Activated CD4-positive, alpha-beta T cell treated with anti-CD3 and anti-CD28 coated beads for 1 hour (primary cell): ENCODE data around the gene PTDSS2.
"Not testable (repeated sequence)": the region's sequence is repeated elsewhere in the genome, so short reads cannot be mapped to it uniquely, and the experiment has no call there.

Experiments used
- DNase-seq: peaks from one replicate; pipeline ENCODE4 v3.0.0-alpha.2; 2020

Gene PTDSS2

GRCh38 chr11:414318-414857, 35.7 kb upstream of the PTDSS2 start:
- DNase-seq: no peak

GRCh38 chr11:415640-416041, 34.4 kb upstream of the PTDSS2 start:
- DNase-seq: no peak

DNA sequence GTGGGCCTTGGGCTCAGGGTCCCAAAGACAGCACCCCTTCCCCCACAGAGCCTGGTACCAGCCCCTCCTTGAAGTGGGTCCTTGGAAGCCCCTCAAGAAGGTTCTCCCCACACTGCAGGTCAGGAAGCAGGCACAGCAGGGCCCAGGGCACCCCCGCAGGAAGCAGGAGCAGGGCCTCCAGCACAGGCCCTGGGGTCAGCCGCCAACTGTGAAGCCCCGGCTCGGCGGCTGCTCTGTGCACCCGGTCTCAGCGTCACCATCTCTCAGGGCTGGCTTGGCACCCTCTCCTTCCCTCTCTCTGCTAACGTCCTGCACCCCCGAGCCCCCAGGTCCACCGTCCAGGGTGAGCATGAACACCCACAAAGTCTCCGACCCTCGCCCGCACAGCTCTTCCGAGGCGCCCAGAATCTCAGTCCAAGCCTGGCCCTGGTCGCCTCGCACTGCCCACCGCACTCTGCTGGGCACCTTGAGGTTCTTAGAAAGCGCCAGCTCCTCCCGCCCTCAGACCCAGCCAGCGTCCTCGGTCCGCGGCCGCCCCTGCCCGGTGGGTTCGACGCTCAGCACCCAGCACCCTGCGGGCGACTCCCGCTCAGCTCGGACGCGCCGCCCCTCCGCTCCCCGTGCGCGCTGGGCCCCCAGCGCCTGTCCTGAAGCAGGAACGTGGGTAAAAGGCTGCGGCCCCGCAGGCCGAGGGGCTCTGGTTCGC, 33.9 kb upstream of the PTDSS2 start:
- no peak for DNase-seq

- no peak for DNase-seq
Measured at GRCh38 chr11:416757-417621, 33.1 kb upstream of the PTDSS2 start.

GRCh38 chr11:417652-418342, 32.3 kb upstream of the PTDSS2 start:
- DNase-seq: no peak

DNA sequence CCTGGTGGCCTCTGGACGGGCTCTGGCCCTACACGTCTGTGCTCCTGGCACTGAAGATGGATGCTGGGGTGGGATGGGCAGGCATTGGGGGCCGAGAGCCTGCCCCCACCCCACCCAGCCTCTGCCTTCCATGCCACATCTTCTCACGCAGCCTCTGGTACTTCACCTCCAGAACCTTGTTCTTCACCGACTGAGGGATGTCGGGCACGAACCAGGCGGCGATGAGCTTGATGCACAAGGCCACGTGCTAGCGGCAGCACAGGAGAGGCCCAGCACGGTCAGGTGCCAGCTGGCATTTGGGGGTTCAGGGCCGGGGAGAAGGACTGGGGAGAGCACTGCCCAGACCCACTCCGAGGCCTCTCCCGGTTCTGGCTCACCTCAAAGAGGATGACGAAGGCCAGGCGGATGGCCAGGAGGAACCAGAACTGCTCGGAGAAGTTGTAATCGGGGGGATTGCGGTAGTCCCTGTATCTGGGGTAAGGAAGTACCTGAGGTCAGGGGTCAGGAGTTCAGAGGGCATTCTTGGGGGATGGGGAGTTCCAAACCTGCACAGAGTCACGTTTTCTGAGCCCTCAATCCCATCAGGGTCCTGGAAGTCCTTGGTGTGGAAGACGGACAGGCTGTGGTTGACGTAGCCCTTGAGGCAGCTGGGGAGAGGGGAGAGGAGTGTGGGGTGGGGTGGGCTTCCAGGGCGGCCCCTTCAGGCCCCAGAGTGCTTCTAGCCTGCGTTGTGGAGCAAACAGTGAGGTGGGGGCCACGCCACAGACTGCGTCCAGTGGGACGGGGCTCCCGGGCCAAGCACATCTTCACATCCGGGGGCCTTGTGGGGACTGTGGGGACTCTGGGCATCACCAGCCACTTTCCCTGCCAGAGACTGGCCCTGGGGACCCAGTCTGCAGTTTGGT, 31.5 kb upstream of the PTDSS2 start:
- no peak for DNase-seq

DNA sequence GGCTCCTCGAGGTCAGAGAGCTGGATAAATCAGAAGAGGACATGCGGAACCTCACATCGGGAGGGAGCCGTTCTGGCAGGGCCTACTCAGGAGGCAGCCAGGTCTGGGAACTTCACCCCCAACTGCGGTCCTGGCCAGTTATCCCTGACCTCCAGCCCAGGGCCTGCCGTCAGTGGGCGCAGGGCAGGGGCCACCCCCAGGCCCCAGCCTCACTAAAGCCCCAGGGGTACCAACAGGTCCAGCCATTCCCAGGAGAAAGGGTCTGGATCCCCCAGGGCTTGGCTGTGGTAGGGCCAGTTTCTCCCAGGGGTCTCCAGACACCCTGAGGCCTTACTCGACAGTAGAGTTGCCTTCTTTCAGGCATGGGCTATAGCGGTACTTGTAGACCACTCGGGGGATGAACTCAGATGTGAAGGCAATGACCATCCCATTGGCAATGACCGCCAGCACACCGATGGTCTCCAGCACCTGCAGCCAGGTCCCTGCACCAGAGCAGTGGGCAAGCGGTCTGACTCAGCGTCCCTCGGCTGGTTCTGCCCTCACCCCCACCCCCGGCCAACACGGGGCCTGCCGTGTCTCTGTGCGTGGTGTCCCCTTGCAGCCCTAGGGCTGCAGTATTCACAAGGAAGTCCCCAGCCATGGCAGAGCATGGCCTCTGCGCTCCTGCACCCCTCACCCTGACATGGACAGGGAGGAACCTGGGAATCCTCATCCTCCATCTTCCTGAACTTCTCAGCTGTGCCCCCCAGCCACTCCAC, 30.7 kb upstream of the PTDSS2 start:
- no peak for DNase-seq

DNA sequence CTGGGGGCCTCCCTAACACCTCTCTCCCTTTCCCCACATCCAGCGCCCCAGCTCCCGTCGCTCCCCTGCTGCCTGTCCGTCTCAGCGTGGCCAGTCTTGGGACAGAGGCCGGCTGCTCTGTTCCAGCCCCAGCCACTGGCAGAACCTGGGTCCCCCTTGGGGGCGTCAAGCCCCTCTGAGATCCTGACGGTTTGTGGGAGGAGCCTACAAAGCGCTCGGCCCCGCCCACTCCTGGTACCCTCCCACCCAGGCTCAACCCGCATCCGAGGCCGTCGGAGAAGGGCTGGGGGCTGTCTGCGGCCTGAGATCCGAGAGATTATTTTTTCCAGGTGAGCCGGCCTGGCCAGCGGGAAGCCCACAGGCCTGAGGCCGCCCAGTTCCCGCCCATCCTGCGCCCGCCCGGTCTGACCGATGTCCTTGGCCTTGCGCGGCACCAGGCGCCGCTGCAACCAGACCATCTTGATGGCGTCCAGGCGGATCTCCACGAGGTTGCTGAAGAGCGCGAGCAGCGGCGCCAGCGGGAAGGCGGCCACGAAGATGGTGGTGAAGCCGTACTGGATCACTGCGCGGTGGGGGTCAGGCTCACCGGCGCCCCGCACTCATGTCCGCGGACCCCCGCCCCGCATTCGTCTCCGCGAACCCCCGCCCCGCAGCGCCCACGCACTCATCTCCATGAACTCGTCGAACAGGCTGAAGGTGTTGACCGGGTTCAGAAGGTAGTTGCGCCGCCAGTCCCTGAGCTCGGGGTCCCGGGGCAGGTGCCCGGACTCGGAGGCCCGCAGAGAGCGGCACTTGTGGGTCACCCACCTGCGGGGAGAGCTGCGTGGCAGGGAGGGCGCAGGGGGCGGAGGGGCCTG, 29.8 kb upstream of the PTDSS2 start:
- no peak for DNase-seq

GRCh38 chr11:420911-421321, 29.2 kb upstream of the PTDSS2 start:
- DNase-seq: no peak

GRCh38 chr11:422249-422656, 27.8 kb upstream of the PTDSS2 start:
- DNase-seq: no peak

DNA sequence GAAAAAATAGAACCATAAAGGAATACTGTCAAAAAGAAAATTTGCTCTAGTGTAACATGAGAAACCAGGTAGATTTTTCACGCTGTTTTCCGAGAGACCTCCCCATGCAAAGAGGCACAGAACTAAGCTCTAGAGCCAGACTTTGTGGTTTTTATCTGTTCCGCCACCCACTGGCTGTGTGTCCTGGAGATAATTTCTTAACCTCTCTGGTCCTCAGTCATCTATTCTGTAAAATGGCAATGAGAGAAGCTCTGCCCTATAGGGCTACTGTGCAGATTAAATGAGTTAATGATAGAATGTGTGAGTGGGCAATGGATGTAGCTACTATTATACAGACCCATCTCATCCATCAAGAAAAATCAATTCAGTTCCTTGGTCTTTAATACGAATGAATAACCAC, 25.8 kb upstream of the PTDSS2 start:
- no peak for DNase-seq

- DNase-seq: not testable (repeated sequence)
Measured at GRCh38 chr11:424766-425165, 25.3 kb upstream of the PTDSS2 start.

DNA sequence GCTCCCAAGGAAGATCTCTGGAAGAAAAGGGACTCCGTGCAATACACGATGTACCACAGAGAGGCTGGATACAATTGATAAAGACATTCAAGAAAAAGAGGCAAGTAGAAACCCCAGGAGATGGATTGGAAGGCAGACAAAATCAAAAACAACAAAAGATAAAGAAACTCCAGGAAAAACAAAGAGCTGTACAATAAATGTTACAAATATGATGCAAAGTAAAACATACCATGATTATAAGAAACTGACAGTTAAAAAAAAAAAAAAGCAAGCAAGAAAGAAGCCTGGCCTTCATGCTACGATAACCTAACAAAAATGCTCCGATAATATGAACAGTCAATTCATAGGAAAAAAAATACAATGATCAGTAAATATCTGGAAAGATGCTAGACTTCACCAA, 24.8 kb upstream of the PTDSS2 start:
- DNase-seq: no peak

GRCh38 chr11:426851-427250, 23.2 kb upstream of the PTDSS2 start:
- DNase-seq: no peak

GRCh38 chr11:428295-428694, 21.8 kb upstream of the PTDSS2 start:
- DNase-seq: no peak

DNA sequence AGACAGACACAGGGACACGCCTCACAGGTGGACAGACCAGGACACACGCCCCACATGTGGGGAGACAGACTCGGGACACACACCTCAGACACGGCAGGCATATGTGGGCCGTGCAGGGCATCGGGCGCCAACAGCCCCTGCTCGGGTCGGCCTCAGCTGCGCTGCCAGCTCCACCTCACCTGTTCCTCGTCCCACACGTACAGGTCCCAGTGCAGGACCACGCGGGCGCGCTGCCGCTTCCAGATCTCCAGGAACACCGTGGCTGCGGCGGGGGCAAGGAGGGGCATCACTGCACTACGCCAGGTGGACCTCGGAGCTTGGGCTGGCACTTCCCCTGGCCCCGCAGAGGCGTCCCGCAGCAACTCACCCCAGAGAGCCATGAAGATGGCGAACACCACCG, 20.7 kb upstream of the PTDSS2 start:
- no peak for DNase-seq

DNA sequence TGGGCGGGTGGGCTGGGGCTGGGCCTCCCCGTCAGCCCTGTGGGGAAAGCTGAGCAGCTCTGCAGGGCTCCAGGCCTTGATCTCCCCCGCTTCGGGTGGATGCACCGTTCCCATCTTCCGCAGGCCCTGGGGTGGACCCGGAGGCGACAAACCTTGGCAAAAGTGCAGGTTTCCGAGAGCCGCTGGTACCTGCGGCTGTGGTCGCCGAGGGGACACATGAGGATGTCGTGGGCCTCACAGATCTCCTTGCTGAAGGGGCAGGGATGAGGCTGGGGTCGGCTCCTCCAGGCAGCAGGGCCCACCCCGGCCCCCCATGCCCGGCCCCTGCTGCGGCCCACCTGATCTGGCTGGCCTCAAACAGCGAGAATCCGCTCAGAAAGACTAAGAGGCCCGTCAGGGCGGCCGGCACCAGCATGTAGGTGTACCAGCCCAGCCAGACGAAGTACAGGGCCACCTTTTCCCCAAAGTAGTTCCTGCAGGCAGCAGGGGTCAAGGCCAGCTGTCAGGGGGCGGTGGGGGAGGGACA, 20.1 kb upstream of the PTDSS2 start:
- no peak for DNase-seq

DNA sequence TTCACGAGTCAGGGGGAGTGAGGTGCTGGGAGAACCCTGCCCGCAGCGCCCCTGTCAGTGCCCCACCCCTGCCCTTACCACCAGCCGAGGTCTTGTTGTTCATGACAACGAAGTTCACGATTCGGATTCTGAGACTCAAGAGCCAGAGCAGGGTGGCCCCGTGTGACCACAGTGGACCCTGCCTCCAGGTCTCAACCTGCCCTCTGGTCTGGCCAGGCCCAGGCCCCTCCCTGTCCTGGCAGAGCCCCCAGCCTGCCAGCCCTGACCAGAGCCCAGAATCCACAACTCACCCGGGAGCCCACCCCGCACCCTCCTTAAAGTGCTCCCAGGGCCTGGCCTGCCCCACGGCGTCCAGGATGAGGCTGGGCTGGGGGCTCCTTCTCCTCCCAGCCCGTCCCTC, 18.2 kb upstream of the PTDSS2 start:
- no peak for DNase-seq

- no peak for DNase-seq
Measured at GRCh38 chr11:432501-433100, 17.5 kb upstream of the PTDSS2 start.

DNA sequence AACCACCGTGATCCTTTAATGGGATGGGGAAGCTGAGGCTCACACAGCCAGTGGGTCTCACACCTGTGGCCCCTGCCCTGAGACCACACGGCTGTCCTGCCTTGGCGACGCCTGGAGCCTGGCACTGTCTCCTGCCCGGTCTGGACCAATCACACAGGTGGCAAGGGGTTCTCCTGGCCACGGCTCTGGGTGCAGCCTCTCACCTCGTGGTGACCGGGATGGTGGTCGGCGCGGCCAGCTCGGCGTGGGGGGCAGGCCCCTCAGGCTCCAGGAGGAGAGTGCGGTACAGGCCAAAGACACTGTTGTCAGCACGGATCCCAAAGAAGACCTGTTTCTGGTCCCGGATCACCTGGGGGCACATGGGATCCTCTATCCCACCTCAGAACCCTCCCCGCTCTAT, 17.0 kb upstream of the PTDSS2 start:
- DNase-seq: no peak
